RPMI7951 (cell line): ENCODE measurements around the gene CLDN5. TPM values are rescaled to one million over a fixed set of nuclear protein-coding genes. Genes with fewer than 3 reads are reported as not detected.

Experiments used
- DNase-seq: peaks from one replicate; pipeline ENCODE4 v3.0.0-alpha.2; 2012; ENCODE audit warnings: low read depth
- total RNA-seq: library from RNA; depleted of rRNA; stranded (reverse); fragments of >200 nt; shearing (Covaris generic); gene quantifications from 2 replicates; pipeline ENCODE4 v1.2.3, GENCODE V29; 2014; rRNA removed

CLDN5 gene
- total RNA-seq = not detected in 2 replicates

GRCh38 chr22:19524170-19525115 is at the start of gene CLDN5:
CLDN5 (minus strand) TSS chr22:19524410; CDS start chr22:19524255, 155 bp downstream.
- DNase-seq = no peak

DNA sequence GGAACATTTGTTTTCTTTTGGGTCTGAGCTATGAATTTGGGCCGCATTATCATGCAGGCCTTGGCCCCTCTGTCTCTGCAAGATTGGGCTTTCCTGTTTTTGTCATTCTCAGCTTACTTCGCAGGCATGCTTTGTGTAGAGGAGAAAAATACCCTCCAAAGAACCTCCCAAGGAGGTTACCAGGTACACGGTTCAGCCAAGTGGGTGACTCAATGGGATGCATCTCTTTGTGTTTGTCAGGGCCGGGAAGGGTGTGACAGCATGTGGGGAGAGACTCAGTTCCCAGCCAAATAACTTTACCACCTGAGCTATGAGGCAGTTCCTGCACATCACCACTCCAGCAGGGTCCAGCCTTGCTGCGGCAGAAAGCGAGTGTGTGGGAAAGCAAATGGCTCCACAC is 47.8 kb upstream of the CLDN5 start:
- DNase-seq = no peak

DNA sequence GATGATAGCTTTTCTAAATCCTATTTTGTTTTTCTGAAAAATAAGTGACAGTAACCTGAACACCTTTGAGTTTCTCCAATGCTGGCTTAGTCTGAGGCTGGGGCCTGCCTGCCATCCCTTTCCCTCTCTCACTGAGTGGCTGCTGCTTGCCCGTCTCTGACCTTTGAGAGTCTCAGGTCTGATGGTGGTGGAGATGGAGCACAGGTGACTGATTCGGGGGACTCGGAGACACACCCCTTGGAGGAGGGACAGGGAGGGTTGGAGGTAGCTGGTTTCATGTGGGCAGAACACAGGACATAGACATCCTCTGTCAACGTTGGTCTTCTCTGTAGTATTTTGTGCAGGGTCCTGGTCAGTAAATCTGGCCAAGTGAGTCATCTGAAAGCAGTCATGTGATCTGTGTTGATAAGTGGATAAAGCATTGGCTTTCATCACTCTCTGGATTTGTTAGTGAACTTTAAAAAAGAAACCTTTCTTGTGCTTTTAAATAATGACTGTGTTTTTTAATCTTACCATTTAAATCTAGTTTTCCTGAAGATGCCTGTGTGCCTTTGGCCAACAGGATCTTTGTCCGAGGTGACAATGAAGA is 47.1 kb upstream of the CLDN5 start:
- peak; percentile 24 for DNase-seq

DNA sequence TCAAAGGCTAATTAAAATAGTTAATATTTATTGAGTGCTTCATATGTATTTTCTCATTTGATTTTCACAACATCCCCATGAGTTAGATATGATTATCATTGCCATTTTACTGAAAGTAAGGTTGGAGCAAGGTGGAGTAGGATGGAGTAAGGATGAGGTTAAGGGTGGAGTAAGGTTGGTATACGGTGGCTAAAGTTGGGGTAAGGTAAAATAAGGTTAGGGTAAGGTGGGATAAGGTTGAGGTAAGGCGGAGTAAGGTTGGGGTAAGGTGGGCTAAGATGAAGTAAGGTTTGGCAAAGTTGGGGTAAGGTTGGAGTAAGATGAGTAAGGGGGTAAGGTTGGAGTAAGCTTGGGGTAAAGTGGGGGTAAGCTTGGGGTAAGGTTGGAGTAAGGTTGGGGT is 45.8 kb upstream of the CLDN5 start:
- no peak for DNase-seq

- no peak for DNase-seq
Measured at GRCh38 chr22:19569276-19569640, 45.0 kb upstream of the CLDN5 start.

- DNase-seq = peak; percentile 73
Measured at GRCh38 chr22:19568337-19569275, 44.4 kb upstream of the CLDN5 start.

DNA sequence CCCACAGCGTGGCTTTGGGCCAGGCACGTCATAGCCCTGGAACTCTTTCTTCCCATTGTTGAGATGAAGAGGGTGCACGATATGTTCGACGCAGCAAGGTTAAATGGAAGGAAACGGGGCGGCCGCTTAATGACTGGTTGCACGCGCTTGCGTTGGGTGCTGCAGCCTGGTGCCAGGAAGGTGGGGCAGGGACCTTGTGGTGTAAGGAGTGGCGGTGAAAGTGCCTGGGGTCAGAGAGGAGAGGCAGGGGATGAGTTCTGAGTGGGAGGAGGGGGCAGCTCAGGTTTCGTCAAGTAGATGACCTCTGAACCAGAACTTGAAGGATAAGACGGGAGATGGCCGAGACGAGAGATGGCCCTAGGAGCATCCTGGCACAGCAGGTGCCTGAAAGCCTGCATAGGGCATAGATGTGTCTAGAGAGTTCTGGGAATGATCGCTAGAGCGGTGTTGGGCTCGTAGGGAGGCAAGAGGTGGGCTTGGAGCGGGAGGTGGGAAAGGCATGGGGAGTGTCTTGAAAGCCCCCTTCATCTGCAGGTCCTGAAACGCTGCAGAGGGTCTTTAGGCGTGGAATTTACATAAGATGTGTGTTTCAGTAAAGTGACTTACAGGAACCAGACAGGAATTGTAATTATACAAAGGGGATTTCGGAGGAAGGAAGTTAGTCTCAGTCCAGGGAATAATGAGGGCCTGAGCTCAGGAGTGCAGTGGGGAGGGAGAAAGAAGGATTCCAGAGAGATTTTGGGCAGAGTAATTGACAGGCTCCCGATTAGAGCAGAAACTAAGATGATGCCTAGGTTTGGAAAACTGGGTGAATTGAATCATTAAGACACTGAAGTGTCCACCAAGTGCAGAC is 43.2 kb upstream of the CLDN5 start:
- no peak for DNase-seq

- DNase-seq = no peak
Measured at GRCh38 chr22:19566279-19567156, 42.3 kb upstream of the CLDN5 start.

DNA sequence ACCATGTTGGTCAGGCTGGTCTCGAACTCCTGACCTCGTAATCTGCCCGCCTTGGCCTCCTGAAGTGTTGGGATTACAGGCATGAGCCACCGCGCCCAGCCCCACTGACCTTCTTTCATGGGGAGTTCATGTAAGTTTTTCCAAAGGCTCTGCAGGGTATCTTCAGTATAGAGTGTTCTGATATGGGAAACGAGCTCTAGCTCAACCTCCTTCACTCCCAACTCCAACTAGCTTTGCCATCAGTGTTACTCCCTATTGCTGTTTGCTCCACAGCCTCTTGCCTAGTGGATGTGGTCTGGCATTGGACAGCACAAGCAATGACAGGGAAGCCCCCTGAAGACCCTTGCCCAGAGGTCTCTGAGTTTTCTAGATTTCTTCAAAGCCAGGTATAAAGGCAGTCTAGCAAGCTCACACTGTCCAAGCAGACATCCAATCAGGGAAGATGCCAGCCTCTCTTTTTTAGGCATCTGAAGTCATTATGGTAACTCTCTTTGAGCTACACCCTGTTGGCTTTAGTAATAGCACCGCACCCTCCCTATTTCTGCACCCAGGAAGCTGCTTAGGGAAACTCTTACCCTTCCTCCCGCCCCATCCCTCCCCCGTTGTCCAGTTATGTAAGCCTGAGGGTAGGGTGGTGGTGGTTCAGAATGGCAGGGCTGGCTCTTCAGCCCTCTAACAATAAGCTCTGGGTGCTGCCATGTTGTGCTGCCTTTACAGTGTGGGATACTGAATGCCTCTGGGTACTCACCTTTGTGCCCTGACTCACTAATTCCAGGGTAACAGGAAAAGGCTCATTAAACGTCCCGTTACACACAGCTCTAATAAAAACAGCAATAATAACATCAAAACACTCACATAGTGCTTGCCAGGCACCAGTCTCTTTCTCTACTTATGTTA is 41.4 kb upstream of the CLDN5 start:
- no peak for DNase-seq

GRCh38 chr22:19559956-19560355 is 35.7 kb upstream of the CLDN5 start:
- DNase-seq = no peak

- peak; percentile 36 for DNase-seq
Measured at GRCh38 chr22:19559324-19559811, 35.2 kb upstream of the CLDN5 start.

DNA sequence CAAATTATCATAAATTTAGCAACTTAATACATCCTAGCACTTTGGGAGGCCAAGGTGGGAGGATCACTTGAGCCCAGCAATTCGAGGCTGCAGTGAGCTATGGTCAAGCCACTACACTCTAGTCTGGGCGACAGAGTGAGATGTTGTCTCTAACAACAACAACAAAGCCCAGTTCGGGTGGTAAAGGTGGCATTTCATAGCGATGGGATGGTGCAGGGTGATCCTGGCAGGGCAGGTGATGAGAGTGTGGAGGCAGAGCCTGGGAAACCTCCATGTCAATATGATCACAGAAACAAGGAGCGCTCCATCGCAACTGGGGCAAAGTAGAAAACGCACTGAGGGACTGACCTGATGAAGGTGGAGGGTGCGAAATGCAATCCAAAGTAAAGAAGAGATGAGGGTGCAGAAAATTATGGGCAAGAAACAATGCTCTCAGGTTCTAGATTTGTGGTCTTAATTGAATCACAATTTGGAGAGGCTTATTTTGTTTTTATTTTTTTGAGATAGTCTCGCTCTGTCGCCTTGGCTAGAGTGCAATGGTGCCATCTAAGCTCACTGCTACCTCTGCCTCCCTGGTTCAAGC is 32.8 kb upstream of the CLDN5 start:
- no peak for DNase-seq

GRCh38 chr22:19555651-19556050 is 31.4 kb upstream of the CLDN5 start:
- DNase-seq = no peak

- DNase-seq = peak; percentile 60
Measured at GRCh38 chr22:19554834-19555404, 30.7 kb upstream of the CLDN5 start.

DNA sequence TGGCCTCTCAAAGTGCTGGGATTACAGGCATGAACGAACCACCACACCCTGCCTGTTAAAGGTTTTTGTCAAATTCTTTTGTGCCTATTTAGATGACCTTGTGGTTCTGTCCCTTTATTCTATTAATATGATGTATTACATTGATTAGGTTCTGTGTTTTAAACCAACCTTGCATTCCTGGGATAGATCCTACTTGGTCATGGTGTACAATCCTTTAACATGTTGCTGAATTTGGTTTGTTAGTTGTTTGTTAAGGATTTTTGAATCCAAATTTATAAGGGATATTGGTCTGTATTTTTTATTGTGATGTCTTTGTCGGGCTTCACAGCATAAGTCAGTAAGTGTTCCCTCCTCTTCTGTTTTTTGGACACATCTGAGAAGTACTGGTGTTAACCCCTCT is 29.0 kb upstream of the CLDN5 start:
- DNase-seq = no peak

DNA sequence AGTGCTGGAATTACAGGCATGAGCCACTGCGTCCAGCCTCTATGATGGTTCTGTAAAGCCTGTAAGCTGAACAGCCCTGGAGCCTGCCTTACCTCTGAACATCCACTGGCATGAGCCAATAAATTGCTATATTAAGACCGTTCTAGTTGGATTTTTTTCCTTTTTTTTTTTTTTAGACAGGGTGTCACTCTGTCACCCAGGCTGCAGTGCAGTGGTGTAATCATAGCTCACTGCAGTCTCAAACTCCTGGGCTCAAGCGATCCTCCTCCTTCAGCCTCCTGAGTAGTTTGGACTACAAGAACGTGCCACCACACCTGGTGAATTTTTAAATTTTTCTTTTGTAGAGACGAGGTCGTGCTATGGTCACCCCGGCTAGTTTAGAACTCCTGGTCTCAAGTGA is 26.2 kb upstream of the CLDN5 start:
- no peak for DNase-seq

GRCh38 chr22:19549428-19549827 is 25.2 kb upstream of the CLDN5 start:
- DNase-seq = no peak

DNA sequence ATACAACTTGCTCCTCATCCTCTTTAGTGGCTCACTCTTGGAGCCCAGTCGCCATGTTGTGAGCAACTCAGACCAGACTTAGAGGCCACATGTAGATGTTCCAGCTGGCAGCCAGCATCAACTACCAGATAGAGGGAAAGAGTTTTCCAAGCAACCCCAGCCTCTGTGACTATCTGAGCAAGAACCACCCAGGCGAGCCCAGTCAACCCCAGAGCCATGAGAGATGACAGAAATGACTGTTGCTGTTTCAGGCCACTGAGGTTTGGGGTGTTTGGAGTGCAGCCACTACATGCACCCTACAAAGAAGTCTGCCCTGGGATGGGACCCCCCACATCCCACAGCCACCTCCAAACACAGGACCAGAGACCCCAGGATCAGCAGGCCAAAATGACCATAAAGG is 24.8 kb upstream of the CLDN5 start:
- DNase-seq = no peak
